WTC11 (cell line): Measurements from ENCODE around the gene FCHO1. TPM values are rescaled to one million over a fixed set of nuclear protein-coding genes. Genes with fewer than 3 reads are reported as not detected.

Source experiments
- ATAC-seq: fragments of 200-7000 bp; cut with Tn5 transposase; 2 replicates; pipeline ENCODE4 v1.10.0; 2021; ENCODE audit warnings: mild to moderate bottlenecking, moderate library complexity
- CTCF ChIA-PET: fragments of 300-600 bp; sonication (Branson Sonifier 250); formaldehyde crosslinking; loops from one replicate; lab custom pipeline; 2021; ENCODE audit warnings: antibody characterized with exemption; lab: Charles Lee
- POLR2A ChIA-PET: fragments of 350-600 bp; sonication (Branson Sonifier 250); formaldehyde crosslinking; loops from one replicate; lab custom pipeline; 2021; ENCODE audit warnings: antibody characterized with exemption; lab: Charles Lee
- DNase-seq: peaks from one replicate; pipeline ENCODE4 v3.0.0; 2021; ENCODE audit warnings: low spot score
- H3K27ac Mint-ChIP-seq: 2 replicates; pipeline ENCODE4 v1.8.0; 2021; ENCODE audit warnings: mixed read lengths
- H3K27me3 Mint-ChIP-seq: 2 replicates; pipeline ENCODE4 v1.8.0; 2021; ENCODE audit warnings: low read depth, mild to moderate bottlenecking, moderate library complexity, mixed read lengths
- H3K36me3 Mint-ChIP-seq: 2 replicates; pipeline ENCODE4 v1.8.0; 2021; ENCODE audit warnings: mixed read lengths
- H3K4me1 Mint-ChIP-seq: 2 replicates; pipeline ENCODE4 v1.8.0; 2022; ENCODE audit warnings: mixed read lengths
- H3K4me3 Mint-ChIP-seq: 2 replicates; pipeline ENCODE4 v1.8.0; 2021; ENCODE audit warnings: mild to moderate bottlenecking, moderate library complexity, mixed read lengths
- H3K9me3 Mint-ChIP-seq: 2 replicates; pipeline ENCODE4 v1.8.0; 2021; ENCODE audit warnings: mixed read lengths
- ATF1 ChIP-seq: sonication (generic); formaldehyde crosslinking; IDR thresholded peaks from 2 replicates; pipeline ENCODE4 v1.8.1; 2023; ENCODE audit warnings: mild to moderate bottlenecking, moderate library complexity, missing genetic modification reagents
- ETV6 ChIP-seq: sonication (generic); formaldehyde crosslinking; IDR thresholded peaks from 2 replicates; pipeline ENCODE4 v1.8.1; 2022; ENCODE audit warnings: mild to moderate bottlenecking, missing genetic modification reagents
- FOXK1 ChIP-seq: sonication (generic); formaldehyde crosslinking; IDR thresholded peaks from 2 replicates; pipeline ENCODE4 v1.8.0; 2022; ENCODE audit warnings: mild to moderate bottlenecking, moderate library complexity, missing genetic modification reagents
- GRHL2 ChIP-seq: fragments of 250-450 bp; sonication (Bioruptor Pico); IDR thresholded peaks from 2 replicates; pipeline ENCODE4 v1.8.0; 2022; ENCODE audit warnings: mild to moderate bottlenecking, moderate library complexity; ENCODE audit not compliant: insufficient replicate concordance, severe bottlenecking
- GTF2I ChIP-seq: fragments of 250-450 bp; sonication (Bioruptor Pico); conservative IDR thresholded peaks from 2 replicates; pipeline ENCODE4 v1.4.0; 2021; ENCODE audit warnings: mild to moderate bottlenecking
- KAT7 ChIP-seq: sonication (generic); formaldehyde crosslinking; IDR thresholded peaks from 2 replicates; pipeline ENCODE4 v1.8.1; 2023; ENCODE audit warnings: missing genetic modification reagents, mild to moderate bottlenecking, borderline replicate concordance
- MXD4 ChIP-seq: fragments of 250-450 bp; sonication (Bioruptor Pico); IDR thresholded peaks from 2 replicates; pipeline ENCODE4 v1.8.0; 2021; ENCODE audit warnings: mild to moderate bottlenecking, moderate library complexity, borderline replicate concordance
- SOX15 ChIP-seq: fragments of 250-450 bp; sonication (Bioruptor Pico); IDR thresholded peaks from 2 replicates; pipeline ENCODE4 v1.9.0; 2021; ENCODE audit warnings: mild to moderate bottlenecking
- ZNF121 ChIP-seq: sonication (generic); formaldehyde crosslinking; IDR thresholded peaks from 2 replicates; pipeline ENCODE4 v1.8.0; 2023; ENCODE audit warnings: missing genetic modification reagents
- total RNA-seq: library from RNA; stranded (reverse); gene quantifications from 3 replicates; pipeline ENCODE4 v1.2.3, GENCODE V29; 2021
- TF ChIP-seq, protein P1 (sequence below): sonication (generic); formaldehyde crosslinking; IDR thresholded peaks from 2 replicates; pipeline ENCODE4 v1.8.1; 2023; ENCODE audit warnings: mild to moderate bottlenecking, missing genetic modification reagents
- TF ChIP-seq, protein P2 (sequence below): sonication (generic); formaldehyde crosslinking; IDR thresholded peaks from 2 replicates; pipeline ENCODE4 v1.8.0; 2022; ENCODE audit warnings: mild to moderate bottlenecking, missing genetic modification reagents
- TF ChIP-seq, protein P3 (sequence below): sonication (generic); formaldehyde crosslinking; IDR thresholded peaks from 2 replicates; pipeline ENCODE4 v1.8.1; 2023; ENCODE audit warnings: mild to moderate bottlenecking, missing genetic modification reagents, moderate library complexity
- TF ChIP-seq, protein P4 (sequence below): sonication (generic); formaldehyde crosslinking; IDR thresholded peaks from 2 replicates; pipeline ENCODE4 v1.8.0; 2022; ENCODE audit warnings: missing genetic modification reagents
- TF ChIP-seq, protein P5 (sequence below): fragments of 250-450 bp; sonication (Bioruptor Pico); IDR thresholded peaks from 2 replicates; pipeline ENCODE4 v1.9.0; 2021; ENCODE audit warnings: mild to moderate bottlenecking, borderline replicate concordance
- TF ChIP-seq, protein P6 (sequence below): fragments of 250-450 bp; sonication (Bioruptor Pico); conservative IDR thresholded peaks from 2 replicates; pipeline ENCODE4 v1.9.0; 2021; ENCODE audit warnings: mild to moderate bottlenecking
- TF ChIP-seq, protein P7 (sequence below): sonication (generic); formaldehyde crosslinking; IDR thresholded peaks from 2 replicates; pipeline ENCODE4 v1.8.0; 2022; ENCODE audit warnings: mild to moderate bottlenecking, missing genetic modification reagents

The FCHO1 gene
- total RNA-seq, 1 experiment from 2014 or later, result 26.8 TPM

DNA sequence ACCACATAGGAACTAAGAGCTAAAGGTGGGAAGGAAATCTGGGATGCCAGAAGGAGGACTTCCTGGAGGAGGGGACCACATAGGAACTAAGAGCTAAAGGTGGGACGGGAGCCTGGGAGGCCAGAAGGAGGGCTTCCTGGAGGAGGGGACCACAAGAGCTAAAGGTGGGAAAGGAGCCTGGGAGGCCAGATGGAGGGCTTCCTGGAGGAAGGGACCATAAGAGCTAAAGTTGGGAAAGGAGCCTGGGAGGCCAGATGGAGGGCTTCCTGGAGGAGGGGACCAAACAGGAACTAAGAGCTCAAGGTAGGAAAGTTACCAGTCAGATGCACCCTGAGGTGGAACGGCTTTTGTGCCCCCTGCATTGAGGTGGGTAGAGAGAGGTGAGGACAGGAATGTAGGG is 9.8 kb upstream of the FCHO1 start:
- CTCF ChIA-PET, result interaction anchor here (0.5 to 4.0 kb wide), 8 partner anchors 15 to 425 kb away, joined by 3 to 16 read pairs (median 3); no protein-coding TSS in a partner anchor
- Mint-ChIP-seq H3K27ac (no peak overlapping the region), H3K4me3 (no peak overlapping the region), H3K4me1 (peaks cover 6% of the 10 kb centered on the region; the same call in 1 of the 2 replicates), H3K27me3 (peaks cover 4% of the 10 kb centered on the region), H3K36me3 (peaks cover 8% of the 10 kb centered on the region), H3K9me3 (peaks cover 9% of the 10 kb centered on the region)
- DNase-seq (no peak), ATAC-seq (no peak)
- POLR2A ChIA-PET, result interaction anchor here (1.3 kb wide), 1 partner anchor 22 kb away, joined by 4 read pairs; the partner anchor contains the start of gene MAP1S
- no peak for TF ChIP-seq GTF2I (CRISPR knock-in tag)
- no peak for TF ChIP-seq MXD4 (CRISPR knock-in tag)
- TF ChIP-seq KAT7, result no peak
- TF ChIP-seq ETV6 (CRISPR knock-in tag), result no peak
- TF ChIP-seq, protein P1, sequence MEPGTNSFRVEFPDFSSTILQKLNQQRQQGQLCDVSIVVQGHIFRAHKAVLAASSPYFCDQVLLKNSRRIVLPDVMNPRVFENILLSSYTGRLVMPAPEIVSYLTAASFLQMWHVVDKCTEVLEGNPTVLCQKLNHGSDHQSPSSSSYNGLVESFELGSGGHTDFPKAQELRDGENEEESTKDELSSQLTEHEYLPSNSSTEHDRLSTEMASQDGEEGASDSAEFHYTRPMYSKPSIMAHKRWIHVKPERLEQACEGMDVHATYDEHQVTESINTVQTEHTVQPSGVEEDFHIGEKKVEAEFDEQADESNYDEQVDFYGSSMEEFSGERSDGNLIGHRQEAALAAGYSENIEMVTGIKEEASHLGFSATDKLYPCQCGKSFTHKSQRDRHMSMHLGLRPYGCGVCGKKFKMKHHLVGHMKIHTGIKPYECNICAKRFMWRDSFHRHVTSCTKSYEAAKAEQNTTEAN (CRISPR knock-in tag), result no peak
- no peak for TF ChIP-seq FOXK1 (CRISPR knock-in tag)
- no peak for TF ChIP-seq GRHL2
- TF ChIP-seq, protein P2, sequence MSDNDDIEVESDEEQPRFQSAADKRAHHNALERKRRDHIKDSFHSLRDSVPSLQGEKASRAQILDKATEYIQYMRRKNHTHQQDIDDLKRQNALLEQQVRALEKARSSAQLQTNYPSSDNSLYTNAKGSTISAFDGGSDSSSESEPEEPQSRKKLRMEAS (CRISPR knock-in tag), result no peak
- TF ChIP-seq, protein P3, sequence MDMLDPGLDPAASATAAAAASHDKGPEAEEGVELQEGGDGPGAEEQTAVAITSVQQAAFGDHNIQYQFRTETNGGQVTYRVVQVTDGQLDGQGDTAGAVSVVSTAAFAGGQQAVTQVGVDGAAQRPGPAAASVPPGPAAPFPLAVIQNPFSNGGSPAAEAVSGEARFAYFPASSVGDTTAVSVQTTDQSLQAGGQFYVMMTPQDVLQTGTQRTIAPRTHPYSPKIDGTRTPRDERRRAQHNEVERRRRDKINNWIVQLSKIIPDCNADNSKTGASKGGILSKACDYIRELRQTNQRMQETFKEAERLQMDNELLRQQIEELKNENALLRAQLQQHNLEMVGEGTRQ (CRISPR knock-in tag), result no peak
- TF ChIP-seq, protein P4, sequence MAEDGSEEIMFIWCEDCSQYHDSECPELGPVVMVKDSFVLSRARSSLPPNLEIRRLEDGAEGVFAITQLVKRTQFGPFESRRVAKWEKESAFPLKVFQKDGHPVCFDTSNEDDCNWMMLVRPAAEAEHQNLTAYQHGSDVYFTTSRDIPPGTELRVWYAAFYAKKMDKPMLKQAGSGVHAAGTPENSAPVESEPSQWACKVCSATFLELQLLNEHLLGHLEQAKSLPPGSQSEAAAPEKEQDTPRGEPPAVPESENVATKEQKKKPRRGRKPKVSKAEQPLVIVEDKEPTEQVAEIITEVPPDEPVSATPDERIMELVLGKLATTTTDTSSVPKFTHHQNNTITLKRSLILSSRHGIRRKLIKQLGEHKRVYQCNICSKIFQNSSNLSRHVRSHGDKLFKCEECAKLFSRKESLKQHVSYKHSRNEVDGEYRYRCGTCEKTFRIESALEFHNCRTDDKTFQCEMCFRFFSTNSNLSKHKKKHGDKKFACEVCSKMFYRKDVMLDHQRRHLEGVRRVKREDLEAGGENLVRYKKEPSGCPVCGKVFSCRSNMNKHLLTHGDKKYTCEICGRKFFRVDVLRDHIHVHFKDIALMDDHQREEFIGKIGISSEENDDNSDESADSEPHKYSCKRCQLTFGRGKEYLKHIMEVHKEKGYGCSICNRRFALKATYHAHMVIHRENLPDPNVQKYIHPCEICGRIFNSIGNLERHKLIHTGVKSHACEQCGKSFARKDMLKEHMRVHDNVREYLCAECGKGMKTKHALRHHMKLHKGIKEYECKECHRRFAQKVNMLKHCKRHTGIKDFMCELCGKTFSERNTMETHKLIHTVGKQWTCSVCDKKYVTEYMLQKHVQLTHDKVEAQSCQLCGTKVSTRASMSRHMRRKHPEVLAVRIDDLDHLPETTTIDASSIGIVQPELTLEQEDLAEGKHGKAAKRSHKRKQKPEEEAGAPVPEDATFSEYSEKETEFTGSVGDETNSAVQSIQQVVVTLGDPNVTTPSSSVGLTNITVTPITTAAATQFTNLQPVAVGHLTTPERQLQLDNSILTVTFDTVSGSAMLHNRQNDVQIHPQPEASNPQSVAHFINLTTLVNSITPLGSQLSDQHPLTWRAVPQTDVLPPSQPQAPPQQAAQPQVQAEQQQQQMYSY (CRISPR knock-in tag), result no peak
- TF ChIP-seq ATF1 (CRISPR knock-in tag), result no peak

DNA sequence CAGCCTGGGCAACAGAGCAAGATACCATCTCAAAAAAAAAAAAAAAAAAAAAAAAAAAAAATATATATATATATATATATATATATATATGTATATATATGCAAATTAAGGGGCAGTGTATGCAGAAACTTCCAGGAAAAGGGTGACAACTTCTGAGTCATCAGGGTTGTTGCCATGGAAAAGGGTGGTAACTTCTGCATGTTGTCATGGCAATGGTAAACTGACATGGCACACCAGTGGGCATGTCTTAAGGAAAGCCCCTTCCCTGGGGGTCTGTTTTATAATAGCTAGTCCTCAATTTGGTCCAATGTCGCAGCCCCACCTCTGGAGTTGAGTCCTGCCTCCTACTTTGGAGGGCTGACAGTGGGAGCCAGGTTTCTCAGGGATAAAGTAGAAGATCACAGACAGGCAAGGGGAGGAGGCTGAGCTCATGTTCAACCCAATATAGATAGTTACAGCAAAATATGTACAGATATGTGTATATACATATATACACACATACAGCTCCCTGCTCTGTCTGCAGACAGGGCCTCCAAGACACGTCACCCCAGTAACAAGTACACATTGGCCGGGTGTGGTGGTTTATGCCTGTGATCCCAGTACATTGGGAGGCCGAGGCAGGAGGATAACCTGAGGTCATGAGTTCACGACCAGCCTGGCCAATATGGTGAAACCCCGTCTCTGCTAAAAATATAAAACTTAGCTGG is 7.2 kb upstream of the FCHO1 start:
- DNase-seq (no peak), ATAC-seq (no peak)
- Mint-ChIP-seq H3K9me3 (peaks cover 9% of the 10 kb centered on the region), H3K27me3 (peaks cover 12% of the 10 kb centered on the region), H3K27ac (no peak overlapping the region), H3K4me1 (peaks cover 8% of the 10 kb centered on the region), H3K4me3 (no peak overlapping the region), H3K36me3 (peaks cover 8% of the 10 kb centered on the region)
- ChIA-PET POLR2A (interaction anchor here (0.6 kb wide), 1 partner anchor 252 kb away, joined by 3 read pairs; no protein-coding TSS in a partner anchor), CTCF (interaction anchor here (0.7 kb wide), 1 partner anchor 90 kb away, joined by 3 read pairs; no protein-coding TSS in a partner anchor)
- TF ChIP-seq, protein P5, sequence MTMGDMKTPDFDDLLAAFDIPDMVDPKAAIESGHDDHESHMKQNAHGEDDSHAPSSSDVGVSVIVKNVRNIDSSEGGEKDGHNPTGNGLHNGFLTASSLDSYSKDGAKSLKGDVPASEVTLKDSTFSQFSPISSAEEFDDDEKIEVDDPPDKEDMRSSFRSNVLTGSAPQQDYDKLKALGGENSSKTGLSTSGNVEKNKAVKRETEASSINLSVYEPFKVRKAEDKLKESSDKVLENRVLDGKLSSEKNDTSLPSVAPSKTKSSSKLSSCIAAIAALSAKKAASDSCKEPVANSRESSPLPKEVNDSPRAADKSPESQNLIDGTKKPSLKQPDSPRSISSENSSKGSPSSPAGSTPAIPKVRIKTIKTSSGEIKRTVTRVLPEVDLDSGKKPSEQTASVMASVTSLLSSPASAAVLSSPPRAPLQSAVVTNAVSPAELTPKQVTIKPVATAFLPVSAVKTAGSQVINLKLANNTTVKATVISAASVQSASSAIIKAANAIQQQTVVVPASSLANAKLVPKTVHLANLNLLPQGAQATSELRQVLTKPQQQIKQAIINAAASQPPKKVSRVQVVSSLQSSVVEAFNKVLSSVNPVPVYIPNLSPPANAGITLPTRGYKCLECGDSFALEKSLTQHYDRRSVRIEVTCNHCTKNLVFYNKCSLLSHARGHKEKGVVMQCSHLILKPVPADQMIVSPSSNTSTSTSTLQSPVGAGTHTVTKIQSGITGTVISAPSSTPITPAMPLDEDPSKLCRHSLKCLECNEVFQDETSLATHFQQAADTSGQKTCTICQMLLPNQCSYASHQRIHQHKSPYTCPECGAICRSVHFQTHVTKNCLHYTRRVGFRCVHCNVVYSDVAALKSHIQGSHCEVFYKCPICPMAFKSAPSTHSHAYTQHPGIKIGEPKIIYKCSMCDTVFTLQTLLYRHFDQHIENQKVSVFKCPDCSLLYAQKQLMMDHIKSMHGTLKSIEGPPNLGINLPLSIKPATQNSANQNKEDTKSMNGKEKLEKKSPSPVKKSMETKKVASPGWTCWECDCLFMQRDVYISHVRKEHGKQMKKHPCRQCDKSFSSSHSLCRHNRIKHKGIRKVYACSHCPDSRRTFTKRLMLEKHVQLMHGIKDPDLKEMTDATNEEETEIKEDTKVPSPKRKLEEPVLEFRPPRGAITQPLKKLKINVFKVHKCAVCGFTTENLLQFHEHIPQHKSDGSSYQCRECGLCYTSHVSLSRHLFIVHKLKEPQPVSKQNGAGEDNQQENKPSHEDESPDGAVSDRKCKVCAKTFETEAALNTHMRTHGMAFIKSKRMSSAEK (CRISPR knock-in tag), result no peak
- TF ChIP-seq SOX15 (no peak), ZNF121 (CRISPR knock-in tag) (no peak)
- TF ChIP-seq, protein P6, sequence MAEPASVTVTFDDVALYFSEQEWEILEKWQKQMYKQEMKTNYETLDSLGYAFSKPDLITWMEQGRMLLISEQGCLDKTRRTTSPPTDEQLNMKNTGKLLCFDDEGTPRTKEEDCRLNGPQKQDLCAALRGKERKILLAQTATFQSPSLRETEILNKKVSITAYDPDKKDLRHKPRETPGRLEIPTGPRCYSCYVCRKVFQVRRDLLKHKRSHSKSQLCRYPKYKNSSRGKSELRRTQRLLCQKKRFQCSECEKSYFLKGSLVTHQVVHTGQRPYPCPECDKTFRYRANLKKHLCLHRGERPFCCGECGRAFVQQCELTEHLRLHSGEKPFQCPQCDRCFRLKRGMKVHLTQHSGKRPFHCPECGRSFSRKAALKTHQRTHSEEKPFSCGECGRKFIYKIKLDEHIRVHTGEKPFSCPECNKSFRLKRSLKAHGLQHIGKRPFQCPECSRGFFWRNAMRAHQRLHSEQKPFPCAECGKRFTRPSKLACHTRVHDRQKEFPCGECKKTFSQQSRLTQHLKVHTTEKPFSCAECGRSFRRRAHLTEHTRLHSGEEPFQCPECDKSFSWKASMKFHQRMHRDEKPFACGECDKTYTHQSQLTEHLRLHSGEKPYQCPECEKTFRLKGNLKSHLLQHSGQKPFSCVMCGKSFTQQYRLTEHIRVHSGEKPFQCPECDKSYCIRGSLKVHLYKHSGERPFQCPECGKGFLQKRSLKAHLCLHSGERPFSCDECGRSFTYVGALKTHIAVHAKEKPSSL (CRISPR knock-in tag), result no peak
- TF ChIP-seq, protein P7, sequence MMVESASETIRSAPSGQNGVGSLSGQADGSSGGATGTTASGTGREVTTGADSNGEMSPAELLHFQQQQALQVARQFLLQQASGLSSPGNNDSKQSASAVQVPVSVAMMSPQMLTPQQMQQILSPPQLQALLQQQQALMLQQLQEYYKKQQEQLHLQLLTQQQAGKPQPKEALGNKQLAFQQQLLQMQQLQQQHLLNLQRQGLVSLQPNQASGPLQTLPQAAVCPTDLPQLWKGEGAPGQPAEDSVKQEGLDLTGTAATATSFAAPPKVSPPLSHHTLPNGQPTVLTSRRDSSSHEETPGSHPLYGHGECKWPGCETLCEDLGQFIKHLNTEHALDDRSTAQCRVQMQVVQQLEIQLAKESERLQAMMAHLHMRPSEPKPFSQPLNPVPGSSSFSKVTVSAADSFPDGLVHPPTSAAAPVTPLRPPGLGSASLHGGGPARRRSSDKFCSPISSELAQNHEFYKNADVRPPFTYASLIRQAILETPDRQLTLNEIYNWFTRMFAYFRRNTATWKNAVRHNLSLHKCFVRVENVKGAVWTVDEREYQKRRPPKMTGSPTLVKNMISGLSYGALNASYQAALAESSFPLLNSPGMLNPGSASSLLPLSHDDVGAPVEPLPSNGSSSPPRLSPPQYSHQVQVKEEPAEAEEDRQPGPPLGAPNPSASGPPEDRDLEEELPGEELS (CRISPR knock-in tag), result no peak
- TF ChIP-seq, protein P2 (CRISPR knock-in tag), result no peak
